NCI-H510A treated with DMSO at 0.1 percent for 48 hours (cell line): Measurements from ENCODE around the gene MORN1.

Experiments used
- DNase-seq: peaks from one replicate; lab custom pipeline; 2025; lab: John Stamatoyannopoulos, UW

The MORN1 gene

GRCh38 chr1:2373551-2374251 lies 17.7 kb downstream of the MORN1 start:
- no peak for DNase-seq

- DNase-seq = no peak
These were observed 18.5 kb downstream of the MORN1 start for GRCh38 chr1:2372551-2373490.

GRCh38 chr1:2368053-2368744 lies 23.2 kb downstream of the MORN1 start:
- DNase-seq = no peak

GRCh38 chr1:2363847-2364513 lies 27.4 kb downstream of the MORN1 start:
- no peak for DNase-seq

- no peak for DNase-seq
These were observed 30.6 kb downstream of the MORN1 start for GRCh38 chr1:2360588-2361364.

- no peak for DNase-seq
These were observed 32.4 kb downstream of the MORN1 start for GRCh38 chr1:2358651-2359640.

- DNase-seq = no peak
These were observed 33.3 kb downstream of the MORN1 start for GRCh38 chr1:2358072-2358471.

- no peak for DNase-seq
These were observed 34.2 kb downstream of the MORN1 start for GRCh38 chr1:2356911-2357845.

GRCh38 chr1:2356401-2356800 lies 35.0 kb downstream of the MORN1 start:
- DNase-seq = no peak

GRCh38 chr1:2355373-2356261 lies 35.7 kb downstream of the MORN1 start:
- no peak for DNase-seq

- DNase-seq = no peak
These were observed 36.6 kb downstream of the MORN1 start for GRCh38 chr1:2354511-2355372.

- no peak for DNase-seq
These were observed 37.6 kb downstream of the MORN1 start for GRCh38 chr1:2353551-2354438.

- DNase-seq = no peak
These were observed 38.3 kb downstream of the MORN1 start for GRCh38 chr1:2352897-2353550.

GRCh38 chr1:2352341-2352896 lies 38.9 kb downstream of the MORN1 start:
- no peak for DNase-seq

GRCh38 chr1:2351723-2352122 lies 39.6 kb downstream of the MORN1 start:
- DNase-seq = no peak
